ENCODE data around the gene ETV2. TPM values are rescaled to one million over a fixed set of nuclear protein-coding genes. Genes with fewer than 3 reads are reported as not detected.
"Not testable (repeated sequence)": the region's sequence is repeated elsewhere in the genome, so short reads cannot be mapped to it uniquely, and the experiment has no call there.

Gene ETV2
- total RNA-seq, 1 donor from 2014 or later: 1.1 TPM

DNA sequence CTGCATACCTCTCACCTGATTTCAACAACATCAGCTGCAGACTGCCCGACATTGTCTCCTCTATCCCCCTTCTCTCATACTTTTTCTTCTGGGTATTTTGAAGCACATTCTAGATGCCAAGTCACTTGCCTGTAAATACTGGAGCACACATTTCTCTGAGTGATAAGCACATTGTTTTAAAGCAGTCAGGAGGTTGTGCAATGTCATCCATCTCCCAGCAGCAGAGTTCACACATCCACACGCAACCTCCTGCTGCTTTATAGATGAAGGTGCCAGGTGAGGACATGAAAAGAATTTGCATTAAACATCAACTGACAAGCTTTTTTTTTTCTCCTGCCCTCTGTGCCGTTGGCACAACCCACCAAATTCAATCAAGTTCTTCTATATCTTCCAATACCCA lies 30.3 kb downstream of the ETV2 start:
- TF ChIP-seq, protein P1, sequence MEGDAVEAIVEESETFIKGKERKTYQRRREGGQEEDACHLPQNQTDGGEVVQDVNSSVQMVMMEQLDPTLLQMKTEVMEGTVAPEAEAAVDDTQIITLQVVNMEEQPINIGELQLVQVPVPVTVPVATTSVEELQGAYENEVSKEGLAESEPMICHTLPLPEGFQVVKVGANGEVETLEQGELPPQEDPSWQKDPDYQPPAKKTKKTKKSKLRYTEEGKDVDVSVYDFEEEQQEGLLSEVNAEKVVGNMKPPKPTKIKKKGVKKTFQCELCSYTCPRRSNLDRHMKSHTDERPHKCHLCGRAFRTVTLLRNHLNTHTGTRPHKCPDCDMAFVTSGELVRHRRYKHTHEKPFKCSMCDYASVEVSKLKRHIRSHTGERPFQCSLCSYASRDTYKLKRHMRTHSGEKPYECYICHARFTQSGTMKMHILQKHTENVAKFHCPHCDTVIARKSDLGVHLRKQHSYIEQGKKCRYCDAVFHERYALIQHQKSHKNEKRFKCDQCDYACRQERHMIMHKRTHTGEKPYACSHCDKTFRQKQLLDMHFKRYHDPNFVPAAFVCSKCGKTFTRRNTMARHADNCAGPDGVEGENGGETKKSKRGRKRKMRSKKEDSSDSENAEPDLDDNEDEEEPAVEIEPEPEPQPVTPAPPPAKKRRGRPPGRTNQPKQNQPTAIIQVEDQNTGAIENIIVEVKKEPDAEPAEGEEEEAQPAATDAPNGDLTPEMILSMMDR (conservative IDR thresholded peaks at IDR 0.05): no peak
- H3K36me3 Mint-ChIP-seq: peaks cover 5% of the 10 kb centered on the region
- peak overlapping the region; percentile 60 for H3K27ac Mint-ChIP-seq
- H3K27me3 Mint-ChIP-seq: peaks cover 46% of the 10 kb centered on the region
- DNase-seq (ENCODE audit: extremely low spot score, unreplicated experiment): no peak
- peak overlapping the region; percentile 55 for H3K4me3 Mint-ChIP-seq
- no peaks in the 10 kb centered on the region for H3K9me3 Mint-ChIP-seq
- H3K4me1 Mint-ChIP-seq (ENCODE audit: unreplicated experiment): peaks cover 4% of the 10 kb centered on the region

DNA sequence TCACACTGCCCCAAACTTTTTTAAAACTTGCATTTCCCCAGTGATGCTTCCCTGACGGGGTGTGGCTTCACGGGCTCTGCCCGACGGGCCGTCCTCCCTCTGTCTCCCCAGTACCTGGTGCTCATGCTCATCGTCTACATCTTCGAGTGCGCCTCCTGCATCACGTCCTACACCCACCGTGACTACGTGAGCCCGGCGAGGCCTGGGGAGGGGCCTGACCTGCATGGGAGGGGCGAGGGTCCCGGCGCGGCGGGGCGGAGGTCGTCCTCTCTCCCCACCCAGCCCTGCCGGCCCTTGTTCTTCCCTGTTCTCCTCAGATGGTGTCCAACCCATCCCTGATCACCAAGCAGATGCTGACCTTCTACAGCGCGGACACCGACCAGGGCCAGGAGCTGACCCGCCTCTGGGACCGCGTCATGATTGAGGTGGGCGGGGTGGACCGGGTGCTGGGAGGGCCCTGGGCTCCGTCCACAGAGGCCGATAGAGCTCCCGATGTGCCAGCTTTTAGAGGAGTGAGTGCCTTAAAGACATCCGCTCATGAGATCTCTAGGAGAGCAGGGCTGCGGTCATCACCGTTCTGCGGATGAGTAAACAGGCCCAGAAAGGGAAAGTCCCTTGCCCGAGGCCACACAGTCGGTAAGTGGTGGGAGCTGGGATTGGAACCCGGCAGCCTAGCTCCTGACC lies 31.7 kb downstream of the ETV2 start:
- Mint-ChIP-seq H3K27ac (peak overlapping the region; percentile 46), H3K9me3 (no peaks in the 10 kb centered on the region), H3K4me1 (ENCODE audit: unreplicated experiment) (peaks cover 4% of the 10 kb centered on the region), H3K36me3 (peaks cover 5% of the 10 kb centered on the region), H3K4me3 (peak overlapping the region; percentile 76), H3K27me3 (peaks cover 51% of the 10 kb centered on the region)
- TF ChIP-seq, protein P1 (conservative IDR thresholded peaks at IDR 0.05): no peak
- no peak for DNase-seq (ENCODE audit: extremely low spot score, unreplicated experiment)

DNA sequence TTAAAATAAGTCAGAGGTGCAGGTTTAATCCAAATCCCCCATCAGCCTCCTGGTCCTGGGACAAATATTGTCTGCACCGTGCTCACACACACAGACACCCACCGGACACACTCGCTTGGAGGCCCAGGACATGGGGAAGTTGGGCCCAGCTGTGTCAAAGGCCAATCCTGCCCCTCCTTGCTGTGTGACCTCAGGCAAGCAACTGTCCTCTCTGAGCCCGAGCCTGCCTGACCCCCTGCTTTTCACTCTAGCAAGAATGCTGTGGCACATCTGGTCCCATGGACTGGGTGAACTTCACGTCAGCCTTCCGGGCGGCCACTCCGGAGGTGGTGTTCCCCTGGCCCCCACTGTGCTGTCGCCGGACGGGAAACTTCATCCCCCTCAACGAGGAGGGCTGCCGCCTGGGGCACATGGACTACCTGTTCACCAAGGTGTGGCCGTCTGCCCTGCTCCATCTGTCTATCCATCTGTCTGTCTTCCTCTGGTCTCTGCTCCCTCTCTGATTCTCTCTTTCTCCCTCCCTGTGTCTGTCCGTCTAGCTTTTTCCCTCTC lies 34.1 kb downstream of the ETV2 start:
- no peak overlapping the region for H3K4me3 Mint-ChIP-seq
- no peaks in the 10 kb centered on the region for H3K9me3 Mint-ChIP-seq
- no peak for DNase-seq (ENCODE audit: extremely low spot score, unreplicated experiment)
- H3K36me3 Mint-ChIP-seq: peaks cover 5% of the 10 kb centered on the region
- H3K27ac Mint-ChIP-seq: no peak overlapping the region
- H3K4me1 Mint-ChIP-seq (ENCODE audit: unreplicated experiment): peaks cover 4% of the 10 kb centered on the region
- peaks cover 39% of the 10 kb centered on the region for H3K27me3 Mint-ChIP-seq
- TF ChIP-seq, protein P1 (conservative IDR thresholded peaks at IDR 0.05): no peak

DNA sequence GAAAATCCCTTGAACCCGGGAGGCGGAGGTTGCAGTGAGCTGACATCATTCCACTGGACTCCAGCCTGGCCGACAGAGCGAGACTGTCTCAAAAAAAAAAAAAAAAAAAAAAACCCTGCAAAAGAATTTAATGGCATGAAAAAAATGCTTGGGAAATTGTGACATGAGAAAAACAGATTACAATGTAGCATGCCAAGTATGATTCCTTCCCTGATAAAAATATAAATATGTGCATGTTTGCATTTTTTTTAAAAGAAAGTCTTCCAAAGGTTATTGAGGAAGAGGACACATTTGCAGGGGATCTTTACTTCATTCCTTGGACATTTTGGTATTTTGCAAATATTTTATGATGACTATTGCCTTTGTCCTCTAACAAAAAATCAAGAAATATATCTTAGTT lies 48.3 kb downstream of the ETV2 start:
- H3K27me3 Mint-ChIP-seq: no peaks in the 10 kb centered on the region
- H3K27ac Mint-ChIP-seq: no peak overlapping the region
- H3K4me1 Mint-ChIP-seq (ENCODE audit: unreplicated experiment): peaks cover 4% of the 10 kb centered on the region
- TF ChIP-seq, protein P1 (conservative IDR thresholded peaks at IDR 0.05): no peak
- no peak for DNase-seq (ENCODE audit: extremely low spot score, unreplicated experiment)
- no peaks in the 10 kb centered on the region for H3K9me3 Mint-ChIP-seq
- H3K36me3 Mint-ChIP-seq: no peaks in the 10 kb centered on the region
- H3K4me3 Mint-ChIP-seq: no peak overlapping the region

DNA sequence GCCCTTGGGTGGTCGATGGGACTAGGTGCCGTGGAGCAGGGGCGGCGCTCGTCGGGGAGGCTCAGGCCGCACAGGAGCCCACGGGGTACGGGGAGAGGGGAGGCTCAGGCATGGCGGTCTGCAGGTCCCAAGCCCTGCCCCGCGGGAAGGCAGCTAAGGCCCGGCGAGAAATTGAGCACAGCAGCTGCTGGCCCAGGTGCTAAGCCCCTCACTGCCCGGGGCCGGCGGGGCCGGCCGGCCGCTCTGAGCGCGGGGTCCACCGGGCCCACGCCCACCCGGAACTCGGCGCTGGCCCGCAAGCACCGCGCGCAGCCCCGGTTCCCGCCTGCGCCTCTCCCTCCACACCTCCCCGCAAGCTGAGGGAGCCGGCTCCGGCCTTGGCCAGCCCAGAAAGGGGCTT lies 49.6 kb downstream of the ETV2 start:
- not testable (repeated sequence) for H3K27me3 Mint-ChIP-seq; H3K27ac Mint-ChIP-seq; DNase-seq (ENCODE audit: extremely low spot score, unreplicated experiment); H3K36me3 Mint-ChIP-seq; H3K9me3 Mint-ChIP-seq; H3K4me3 Mint-ChIP-seq; H3K4me1 Mint-ChIP-seq (ENCODE audit: unreplicated experiment)

DNA sequence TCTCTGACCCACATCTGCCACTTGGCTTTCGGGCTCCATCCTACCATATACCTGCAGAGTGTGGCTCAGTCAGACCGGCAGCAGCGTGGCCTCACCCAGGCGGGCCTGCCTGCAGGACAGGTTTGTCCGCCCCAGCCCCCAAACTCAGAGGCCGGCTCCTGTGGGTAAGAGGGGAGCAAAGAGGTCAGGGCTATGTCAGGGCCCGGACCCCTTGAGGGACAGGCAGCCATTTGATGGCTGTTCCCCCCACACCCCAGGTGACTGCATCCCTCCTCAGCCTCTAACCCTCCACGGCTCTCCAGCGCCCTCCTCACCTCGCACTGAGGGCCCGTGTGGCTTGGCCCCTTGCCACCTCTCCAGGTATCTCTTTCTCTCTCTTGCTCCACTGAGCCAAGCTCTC lies 50.5 kb downstream of the ETV2 start:
- H3K27ac Mint-ChIP-seq: no peak overlapping the region
- H3K4me1 Mint-ChIP-seq (ENCODE audit: unreplicated experiment): peaks cover 4% of the 10 kb centered on the region
- TF ChIP-seq, protein P1 (conservative IDR thresholded peaks at IDR 0.05): no peak
- no peaks in the 10 kb centered on the region for H3K9me3 Mint-ChIP-seq
- no peaks in the 10 kb centered on the region for H3K36me3 Mint-ChIP-seq
- H3K4me3 Mint-ChIP-seq: no peak overlapping the region
- no peak for DNase-seq (ENCODE audit: extremely low spot score, unreplicated experiment)
- no peaks in the 10 kb centered on the region for H3K27me3 Mint-ChIP-seq
